Stimulated activated naive CD4-positive, alpha-beta T cell treated with Interleukin-2 at 50 U/mL for 16 hours (primary cell): ENCODE data around the gene MEIS1.
"Not testable (repeated sequence)": the region's sequence is repeated elsewhere in the genome, so short reads cannot be mapped to it uniquely, and the experiment has no call there.

Experiments
- DNase-seq: peaks from one replicate; lab custom pipeline; 2025; lab: John Stamatoyannopoulos, UW

The MEIS1 gene

GRCh38 chr2:66434679-66435548, at the start of gene MEIS1:
Gene MEIS1 (plus strand): TSS chr2:66435125. CDS start chr2:66435857, 732 bp downstream.
- no peak for DNase-seq

GRCh38 chr2:66387016-66387753, 47.7 kb upstream of the MEIS1 start:
- no peak for DNase-seq

GRCh38 chr2:66389651-66390131, 45.2 kb upstream of the MEIS1 start:
- no peak for DNase-seq

- DNase-seq = no peak
Measured at GRCh38 chr2:66390152-66390551, 44.8 kb upstream of the MEIS1 start.

- no peak for DNase-seq
Measured at GRCh38 chr2:66390811-66391210, 44.1 kb upstream of the MEIS1 start.

- not testable (repeated sequence) for DNase-seq
Measured at GRCh38 chr2:66391240-66391639, 43.7 kb upstream of the MEIS1 start.

- no peak for DNase-seq
Measured at GRCh38 chr2:66405473-66405872, 29.5 kb upstream of the MEIS1 start.

- no peak for DNase-seq
Measured at GRCh38 chr2:66408905-66409304, 26.0 kb upstream of the MEIS1 start.

- no peak for DNase-seq
Measured at GRCh38 chr2:66412874-66413273, 22.1 kb upstream of the MEIS1 start.

- no peak for DNase-seq
Measured at GRCh38 chr2:66414896-66415295, 20.0 kb upstream of the MEIS1 start.

- DNase-seq = no peak
Measured at GRCh38 chr2:66418381-66418780, 16.5 kb upstream of the MEIS1 start.

GRCh38 chr2:66421612-66422011, 13.3 kb upstream of the MEIS1 start:
- DNase-seq = no peak

GRCh38 chr2:66423391-66424124, 11.4 kb upstream of the MEIS1 start:
- no peak for DNase-seq

- DNase-seq = no peak
Measured at GRCh38 chr2:66426244-66427111, 8.4 kb upstream of the MEIS1 start.

- no peak for DNase-seq
Measured at GRCh38 chr2:66427300-66427699, 7.6 kb upstream of the MEIS1 start.

- DNase-seq = no peak
Measured at GRCh38 chr2:66428986-66429612, 5.8 kb upstream of the MEIS1 start.

- DNase-seq = no peak
Measured at GRCh38 chr2:66429693-66430504, 5.0 kb upstream of the MEIS1 start.

GRCh38 chr2:66430505-66431273, 4.2 kb upstream of the MEIS1 start:
- DNase-seq = no peak

- DNase-seq = no peak
Measured at GRCh38 chr2:66431274-66431642, 3.7 kb upstream of the MEIS1 start.
